NCI-H82 (cell line): ENCODE data around the gene CNTNAP3B.
"Not testable (repeated sequence)": the region's sequence is repeated elsewhere in the genome, so short reads cannot be mapped to it uniquely, and the experiment has no call there.

Source experiments
- DNase-seq: peaks from one replicate; lab custom pipeline; 2025; lab: John Stamatoyannopoulos, UW

The CNTNAP3B gene

GRCh38 chr9:42129073-42129729, at the start of gene CNTNAP3B:
TSS of gene CNTNAP3B (minus strand) at chr9:42129426. CDS start at chr9:42129094, 332 bp downstream.
- DNase-seq, result not testable (repeated sequence)

GRCh38 chr9:42160299-42160698, 31.1 kb upstream of the CNTNAP3B start:
- DNase-seq, result not testable (repeated sequence)

DNA sequence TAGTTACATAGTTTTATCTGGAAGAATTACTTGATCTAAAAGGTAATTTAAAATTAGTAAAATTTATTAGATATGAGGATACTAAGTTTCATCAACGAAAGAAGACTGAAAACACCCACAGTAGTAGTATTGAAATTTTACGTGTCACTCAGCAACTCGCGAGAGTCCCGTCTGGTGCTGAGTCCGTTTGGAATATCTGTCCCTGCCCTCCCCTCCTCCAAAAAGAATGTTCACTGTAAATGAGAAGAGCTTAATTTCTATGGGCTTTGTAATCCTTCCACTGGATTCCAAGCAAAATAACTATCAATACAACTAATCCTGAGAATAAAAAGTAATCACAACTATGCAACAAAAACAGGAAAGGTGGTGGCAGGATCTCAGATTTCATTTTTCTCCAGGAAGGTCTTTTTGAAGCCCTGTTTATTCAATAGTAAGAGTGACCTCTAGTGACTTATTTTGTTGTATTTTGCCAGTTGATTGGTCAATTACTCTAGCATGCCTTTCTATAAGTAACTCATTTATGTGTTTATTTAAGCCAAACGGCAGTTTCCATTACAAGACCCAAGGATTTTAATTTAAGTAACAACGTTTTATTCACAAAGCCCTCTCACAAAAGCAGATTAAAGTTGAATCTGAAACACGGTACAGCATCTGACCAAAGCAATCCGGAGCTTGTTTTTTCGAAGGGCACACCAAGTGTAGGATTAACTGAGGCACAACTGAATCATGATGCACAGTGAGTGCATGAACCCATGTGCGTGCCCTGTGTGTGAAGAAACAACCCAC, 2.0 kb downstream of the CNTNAP3B start:
- DNase-seq, result not testable (repeated sequence)

GRCh38 chr9:42121007-42121406, 8.2 kb downstream of the CNTNAP3B start:
- not testable (repeated sequence) for DNase-seq

DNA sequence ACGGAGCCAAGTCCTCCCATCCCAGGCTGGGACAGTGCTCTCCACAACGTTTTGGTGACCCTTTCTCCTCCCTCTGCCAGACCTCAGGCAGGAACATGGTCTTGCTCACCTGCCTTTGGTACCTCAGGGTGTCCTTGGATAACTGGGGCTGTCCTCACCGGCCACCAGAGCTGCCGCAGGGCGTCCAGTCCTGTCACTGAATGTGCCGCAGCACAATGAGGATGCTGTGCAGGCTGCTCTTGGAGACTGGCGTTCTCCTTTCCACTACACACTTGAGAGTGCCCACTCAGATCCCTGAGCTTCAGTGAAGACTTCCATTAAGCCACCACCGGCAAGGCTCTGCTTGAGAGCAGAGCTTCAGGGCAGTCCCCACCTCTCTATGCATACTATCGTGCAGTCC, 33.3 kb downstream of the CNTNAP3B start:
- DNase-seq, result not testable (repeated sequence)

DNA sequence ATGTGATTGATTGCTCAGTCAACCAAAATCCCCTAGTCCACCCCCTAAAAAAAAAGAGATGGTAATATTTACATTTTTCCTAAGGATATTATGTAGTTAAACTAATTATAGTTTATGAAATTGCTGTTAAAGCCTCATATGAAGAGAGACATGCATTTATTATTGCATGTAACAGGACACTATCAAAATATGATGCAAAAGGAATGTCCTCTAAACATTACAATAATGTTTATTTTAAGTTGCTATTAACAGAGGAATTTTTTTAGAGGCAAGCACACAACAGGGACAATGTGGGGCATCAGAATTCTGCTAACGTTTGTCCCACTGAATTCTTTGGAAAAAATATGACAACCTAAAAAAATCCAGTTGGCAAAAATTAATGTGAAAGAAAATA, 44.7 kb downstream of the CNTNAP3B start:
- not testable (repeated sequence) for DNase-seq

- not testable (repeated sequence) for DNase-seq
Measured at GRCh38 chr9:42083877-42084558, 45.2 kb downstream of the CNTNAP3B start.

- DNase-seq, result not testable (repeated sequence)
Measured at GRCh38 chr9:42080376-42080775, 48.9 kb downstream of the CNTNAP3B start.

- not testable (repeated sequence) for DNase-seq
Measured at GRCh38 chr9:42074868-42075267, 54.4 kb downstream of the CNTNAP3B start.

- DNase-seq, result not testable (repeated sequence)
Measured at GRCh38 chr9:42071026-42071425, 58.2 kb downstream of the CNTNAP3B start.

- not testable (repeated sequence) for DNase-seq
Measured at GRCh38 chr9:42070035-42070799, 59.0 kb downstream of the CNTNAP3B start.

- not testable (repeated sequence) for DNase-seq
Measured at GRCh38 chr9:42053874-42054273, 75.4 kb downstream of the CNTNAP3B start.

DNA sequence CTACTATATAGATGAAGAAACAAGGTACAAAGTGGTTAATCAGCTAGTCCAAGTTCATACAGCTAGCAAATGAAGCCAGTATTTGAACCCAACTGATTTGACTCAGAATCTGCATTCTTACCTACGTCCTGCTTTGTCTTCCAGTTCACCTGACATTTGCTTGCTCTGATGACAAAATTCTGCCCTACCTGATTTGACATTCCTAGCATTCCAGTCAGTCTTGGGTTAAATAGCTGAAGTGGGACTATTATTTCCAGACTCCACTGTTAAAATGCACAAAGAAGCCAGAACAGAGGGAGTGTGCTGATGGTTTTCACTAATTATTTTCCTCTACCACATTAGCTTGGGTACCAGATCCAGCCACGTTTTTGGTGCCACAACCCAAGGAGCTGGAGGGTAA, 78.5 kb downstream of the CNTNAP3B start:
- DNase-seq, result not testable (repeated sequence)

GRCh38 chr9:42044422-42045010, 84.7 kb downstream of the CNTNAP3B start:
- DNase-seq, result not testable (repeated sequence)

GRCh38 chr9:42033541-42033940, 95.7 kb downstream of the CNTNAP3B start:
- DNase-seq, result not testable (repeated sequence)

DNA sequence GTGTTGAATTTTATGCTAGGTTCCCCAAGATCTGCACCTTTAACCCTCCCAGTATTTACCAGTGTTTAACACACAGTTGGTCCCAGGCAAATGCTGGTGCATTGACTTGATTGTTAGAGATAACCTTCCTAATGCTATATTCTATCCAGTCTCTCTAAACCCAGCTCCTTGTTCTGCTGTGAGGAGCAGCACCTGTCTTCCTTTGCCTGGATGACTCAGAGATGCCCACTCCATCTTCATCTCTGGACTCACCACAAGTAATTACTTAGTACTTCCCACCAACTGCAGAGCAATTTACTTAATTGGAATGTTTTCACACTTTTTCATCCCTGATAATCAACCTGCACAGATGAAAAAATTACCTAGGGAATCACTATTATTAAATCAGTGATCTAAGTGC, 108.6 kb downstream of the CNTNAP3B start:
- DNase-seq, result not testable (repeated sequence)

- DNase-seq, result not testable (repeated sequence)
Measured at GRCh38 chr9:42018220-42018922, 110.9 kb downstream of the CNTNAP3B start.

DNA sequence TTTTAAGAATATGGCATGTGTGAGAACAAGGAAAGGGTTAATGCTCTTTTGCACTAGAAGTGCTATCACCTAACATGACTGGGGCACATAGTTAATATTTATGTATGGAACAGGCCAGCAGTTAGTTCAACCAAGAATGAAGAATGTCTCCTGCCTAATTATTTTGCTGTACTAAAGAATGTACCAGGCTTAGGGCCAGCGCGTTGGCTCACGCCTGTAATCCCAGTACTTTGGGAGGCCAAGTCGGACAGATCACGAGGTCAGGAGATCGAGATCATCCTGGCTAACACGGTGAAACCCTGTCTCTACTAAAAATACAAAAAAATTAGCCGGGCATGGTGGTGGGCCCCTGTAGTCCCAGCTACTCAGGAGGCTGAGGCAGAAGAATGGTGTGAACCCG, 114.9 kb downstream of the CNTNAP3B start:
- DNase-seq, result not testable (repeated sequence)

- DNase-seq, result not testable (repeated sequence)
Measured at GRCh38 chr9:41991607-41992006, 137.6 kb downstream of the CNTNAP3B start.

GRCh38 chr9:41980271-41980670, 149.0 kb downstream of the CNTNAP3B start:
- DNase-seq, result not testable (repeated sequence)
